Measurements from ENCODE around the gene ERICH3. TPM values are rescaled to one million over a fixed set of nuclear protein-coding genes. Genes with fewer than 3 reads are reported as not detected.

The ERICH3 gene
- polyA plus RNA-seq, 2 of the 4 experiments (the other 2 are of a cell fraction), result not detected

DNA sequence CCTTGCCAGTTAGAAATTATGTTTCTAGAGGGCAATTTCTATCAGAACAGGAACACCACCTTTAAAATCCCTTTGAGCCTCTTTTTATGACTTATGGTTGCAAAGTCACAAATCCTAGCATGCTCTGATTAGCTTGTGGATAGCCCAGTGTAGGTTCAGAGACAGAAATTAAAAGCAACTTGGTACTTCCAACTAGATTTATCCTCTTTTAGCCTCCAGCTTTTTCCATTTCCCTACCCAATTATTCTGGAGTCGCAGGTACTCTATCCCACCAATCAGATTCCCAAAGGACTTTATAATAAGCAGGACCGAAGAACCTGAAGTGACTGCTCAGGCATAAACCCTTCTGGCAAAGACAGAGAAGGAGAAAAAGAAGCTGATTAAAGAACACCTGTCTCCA, 127.8 kb downstream of the ERICH3 start:
- FAIRE-seq (no peak), DNase-seq (ENCODE audit: low read depth in 1 of 2, low spot score in 1 of 2) (no peak), ATAC-seq (no peak)
- no peaks in the 10 kb centered on the region for H3K9me3 ChIP-seq
- WGBS (ENCODE audit: missing lambda C conversion rate), result 8% methylated on average over 2 of the region's 2 CpGs
- no peak overlapping the region for H3K4me3 ChIP-seq
- TF ChIP-seq EHF (CRISPR knock-in tag; IDR thresholded peaks at IDR 0.05) (no peak), SMC3 (IDR thresholded peaks at IDR 0.05) (no peak), CBX8 (IDR thresholded peaks at IDR 0.05) (no peak), CBX2 (IDR thresholded peaks at IDR 0.05; ENCODE audit: borderline replicate concordance, low read depth) (no peak), POLR2A (IDR thresholded peaks at IDR 0.05; ENCODE audit: low read length) (no peak), HES2 (IDR thresholded peaks at IDR 0.05) (no peak), POLR2AphosphoS2 (conservative IDR thresholded peaks at IDR 0.05; ENCODE audit: low read length) (no peak), TFCP2L1 (CRISPR knock-in tag; IDR thresholded peaks at IDR 0.05) (no peak), MAFK (IDR thresholded peaks at IDR 0.05; ENCODE audit: partially characterized antibody) (no peak)
- TF ChIP-seq, protein P1, sequence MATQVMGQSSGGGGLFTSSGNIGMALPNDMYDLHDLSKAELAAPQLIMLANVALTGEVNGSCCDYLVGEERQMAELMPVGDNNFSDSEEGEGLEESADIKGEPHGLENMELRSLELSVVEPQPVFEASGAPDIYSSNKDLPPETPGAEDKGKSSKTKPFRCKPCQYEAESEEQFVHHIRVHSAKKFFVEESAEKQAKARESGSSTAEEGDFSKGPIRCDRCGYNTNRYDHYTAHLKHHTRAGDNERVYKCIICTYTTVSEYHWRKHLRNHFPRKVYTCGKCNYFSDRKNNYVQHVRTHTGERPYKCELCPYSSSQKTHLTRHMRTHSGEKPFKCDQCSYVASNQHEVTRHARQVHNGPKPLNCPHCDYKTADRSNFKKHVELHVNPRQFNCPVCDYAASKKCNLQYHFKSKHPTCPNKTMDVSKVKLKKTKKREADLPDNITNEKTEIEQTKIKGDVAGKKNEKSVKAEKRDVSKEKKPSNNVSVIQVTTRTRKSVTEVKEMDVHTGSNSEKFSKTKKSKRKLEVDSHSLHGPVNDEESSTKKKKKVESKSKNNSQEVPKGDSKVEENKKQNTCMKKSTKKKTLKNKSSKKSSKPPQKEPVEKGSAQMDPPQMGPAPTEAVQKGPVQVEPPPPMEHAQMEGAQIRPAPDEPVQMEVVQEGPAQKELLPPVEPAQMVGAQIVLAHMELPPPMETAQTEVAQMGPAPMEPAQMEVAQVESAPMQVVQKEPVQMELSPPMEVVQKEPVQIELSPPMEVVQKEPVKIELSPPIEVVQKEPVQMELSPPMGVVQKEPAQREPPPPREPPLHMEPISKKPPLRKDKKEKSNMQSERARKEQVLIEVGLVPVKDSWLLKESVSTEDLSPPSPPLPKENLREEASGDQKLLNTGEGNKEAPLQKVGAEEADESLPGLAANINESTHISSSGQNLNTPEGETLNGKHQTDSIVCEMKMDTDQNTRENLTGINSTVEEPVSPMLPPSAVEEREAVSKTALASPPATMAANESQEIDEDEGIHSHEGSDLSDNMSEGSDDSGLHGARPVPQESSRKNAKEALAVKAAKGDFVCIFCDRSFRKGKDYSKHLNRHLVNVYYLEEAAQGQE (IDR thresholded peaks at IDR 0.05), result no peak
- no peaks in the 10 kb centered on the region for H3K4me1 ChIP-seq
- ChIA-PET CTCF (interaction anchor here (1.6 kb wide), 1 partner anchor 10 kb away, joined by 3 read pairs; no protein-coding TSS in a partner anchor), POLR2A (no interaction called here)
- H3K4me2 ChIP-seq, result no peak overlapping the region
- H3K27ac ChIP-seq, result no peak overlapping the region

DNA sequence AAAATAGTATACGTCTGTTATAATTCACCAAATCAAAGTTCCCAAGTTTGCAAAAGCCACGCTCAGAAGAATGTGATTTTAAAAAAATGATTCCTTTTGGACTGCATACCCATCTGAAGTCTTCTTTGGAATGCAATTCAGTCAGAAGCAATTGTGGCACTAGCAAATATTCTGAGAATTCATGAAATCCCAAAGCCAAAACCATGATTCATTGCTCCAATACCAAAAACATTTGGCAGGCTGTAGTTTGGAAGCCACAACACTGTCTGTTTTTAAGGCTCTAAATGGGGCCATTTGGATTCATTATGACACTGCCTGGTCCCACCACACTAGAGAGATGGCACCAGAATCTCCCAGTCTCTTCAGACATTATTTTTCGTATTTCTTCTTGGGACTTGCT, 139.4 kb downstream of the ERICH3 start:
- 28% methylated on average over 3 of the region's 3 CpGs for WGBS (ENCODE audit: missing lambda C conversion rate)
- ATAC-seq (no peak), FAIRE-seq (no peak), DNase-seq (ENCODE audit: low read depth in 1 of 2, low spot score in 1 of 2) (no peak)
- no peak for TF ChIP-seq BHLHE40 (IDR thresholded peaks at IDR 0.05; ENCODE audit: low read depth, low read length)
- no peak for TF ChIP-seq NPAS2 (CRISPR knock-in tag; IDR thresholded peaks at IDR 0.05; ENCODE audit: borderline replicate concordance)
- TF ChIP-seq ATOH8 (CRISPR knock-in tag; IDR thresholded peaks at IDR 0.05; ENCODE audit: low read depth), result no peak
- no peak for TF ChIP-seq JUNB (IDR thresholded peaks at IDR 0.05)
- no peak for TF ChIP-seq MYC (IDR thresholded peaks at IDR 0.05; ENCODE audit: borderline replicate concordance, low read length)
- no peak for TF ChIP-seq TFCP2L1 (CRISPR knock-in tag; IDR thresholded peaks at IDR 0.05)
- TF ChIP-seq NFE2L2 (conservative IDR thresholded peaks at IDR 0.05; ENCODE audit: low read length), result no peak
- TF ChIP-seq HMGXB4 (CRISPR knock-in tag; IDR thresholded peaks at IDR 0.05; ENCODE audit: borderline replicate concordance), result no peak
- TF ChIP-seq RCOR1 (IDR thresholded peaks at IDR 0.05; ENCODE audit: low read depth, low read length), result no peak
- TF ChIP-seq MAX (IDR thresholded peaks at IDR 0.05), result no peak
- TF ChIP-seq FOSL2 (IDR thresholded peaks at IDR 0.05), result no peak
- TF ChIP-seq FOSL2 (CRISPR knock-in tag; IDR thresholded peaks at IDR 0.05), result no peak
- no peak for TF ChIP-seq ZNF302 (CRISPR knock-in tag; IDR thresholded peaks at IDR 0.05)
- Histone ChIP-seq H3K4me3 (no peak overlapping the region), H3K4me2 (no peak overlapping the region), H3K4me1 (no peaks in the 10 kb centered on the region), H3K27ac (no peak overlapping the region), H3K9me3 (no peaks in the 10 kb centered on the region)
- ChIA-PET POLR2A (no interaction called here), CTCF (no interaction called here)

Measured in A549 (cell line).